ENCODE results near the gene ZBTB12. TPM values are rescaled to one million over a fixed set of nuclear protein-coding genes. Genes with fewer than 3 reads are reported as not detected.
A peak's percentile ranks its signal among the peaks of the same experiment; 100 is the strongest.

Gene ZBTB12
- total and polyA plus RNA-seq, 2 of the 13 experiments (the other 11 are each of a cell fraction or from before 2014, with no cell fraction given), result 4.8 to 6.0 TPM

GRCh38 chr6:31948306-31948705 is 46.4 kb upstream of the ZBTB12 start (continued):
- TF ChIP-seq TIGD3 (CRISPR knock-in tag; IDR thresholded peaks at IDR 0.05; ENCODE audit: borderline replicate concordance) (no peak), PITX1 (CRISPR knock-in tag; IDR thresholded peaks at IDR 0.05) (no peak), MBNL3 (CRISPR knock-in tag; conservative IDR thresholded peaks at IDR 0.05) (no peak), ZFP41 (CRISPR knock-in tag; IDR thresholded peaks at IDR 0.05; ENCODE audit: borderline replicate concordance) (no peak), TBX3 (IDR thresholded peaks at IDR 0.05; ENCODE audit: borderline replicate concordance) (no peak), MLX (CRISPR knock-in tag; IDR thresholded peaks at IDR 0.05) (no peak), ZBTB1 (CRISPR knock-in tag; IDR thresholded peaks at IDR 0.05; ENCODE audit: borderline replicate concordance) (no peak), CREBL2 (CRISPR knock-in tag; IDR thresholded peaks at IDR 0.05; ENCODE audit: borderline replicate concordance) (no peak)

GRCh38 chr6:31947864-31948263 is 46.0 kb upstream of the ZBTB12 start:
- Histone ChIP-seq H3K9ac (ENCODE audit: insufficient read depth, low read depth, low read length) (peak overlapping the region; percentile 91; the same call in 1 of the 2 replicates), H3K4me1 (ENCODE audit: insufficient read depth, low read length) (peaks cover 71% of the 10 kb centered on the region), H3K36me3 (replicated peaks in 1 of 2; ENCODE audit: control insufficient read depth in 1 of 2, insufficient read depth in 2 of 2, low read length in 2 of 2) (peaks cover 21 to 74% of the 10 kb centered on the region in 2 experiments), H3K27me3 (ENCODE audit: control insufficient read depth in 1 of 2, insufficient read depth in 2 of 2, low read length in 2 of 2) (no peaks in the 10 kb centered on the region; a peak in 1 of 5 replicates), H3K27ac (ENCODE audit: extremely low read length, insufficient read depth, low read length) (peak overlapping the region; percentile 4), H3K9me3 (ENCODE audit: low read length) (no peaks in the 10 kb centered on the region), H4K20me1 (ENCODE audit: insufficient read depth, low read length) (no peaks in the 10 kb centered on the region), H2AFZ (ENCODE audit: low read length) (no peak overlapping the region), H3K79me2 (ENCODE audit: insufficient read depth, low read length) (peaks cover 22% of the 10 kb centered on the region), H3K4me3 (replicated peaks in 1 of 3; ENCODE audit: insufficient read depth in 1 of 3, low read depth in 2 of 3, low read length in 3 of 3) (0 out of 6 replicates have a peak overlapping the region, but pooled peaks of 1 of the 3 experiments have one; percentile 90), H3K4me2 (ENCODE audit: low read depth, low read length) (peak overlapping the region; percentile 98)
- FAIRE-seq (no peak), ATAC-seq (no peak), DNase-seq (ENCODE audit: low spot score) (no peak)
- BruUV-seq (replicated peaks), result no TSS peak
- intact Hi-C loops (cut with micrococcal nuclease; ENCODE audit: unreplicated experiment), result no loop called here
- WGBS (ENCODE audit: low lambda C conversion rate), result 100% methylated on average over 4 of the region's 4 CpGs
- ChIA-PET POLR2A (interaction anchor here (1.4 to 6.3 kb wide), 3 partner anchors 19 to 50 kb away, joined by 5 to 69 read pairs (median 6); partner anchors contain the start of gene ZBTB12), CTCF (ENCODE audit: low intra/inter-chr PET ratio, low total read pairs) (no interaction called here)
- in situ Hi-C loops (cut with HindIII; ENCODE audit: extremely low pct_ligation_motif_present, low pct_unique_long_range_greater_than_20kb), result loop anchor here (5.0 kb wide), 1 partner anchor 46 kb away; the partner anchor contains the start of gene ZBTB12
- TF ChIP-seq SNAPC2 (CRISPR knock-in tag; IDR thresholded peaks at IDR 0.05) (no peak), ZMYM2 (CRISPR knock-in tag; IDR thresholded peaks at IDR 0.05) (no peak), RNF219 (CRISPR knock-in tag; IDR thresholded peaks at IDR 0.05) (peak; percentile 66; the same call in 1 of the 2 replicates), GLI4 (CRISPR knock-in tag; IDR thresholded peaks at IDR 0.05; ENCODE audit: borderline replicate concordance) (0 out of 2 replicates have a peak, but pooled peaks have one; percentile 42), ZNF274 (CRISPR knock-in tag; IDR thresholded peaks at IDR 0.05) (0 out of 2 replicates have a peak, but pooled peaks have one; percentile 35), BCL6 (CRISPR knock-in tag; IDR thresholded peaks at IDR 0.05) (no peak), HNRNPK (IDR thresholded peaks at IDR 0.05; ENCODE audit: low read depth, low read length, poor library complexity, severe bottlenecking) (no peak), MZF1 (CRISPR knock-in tag; IDR thresholded peaks at IDR 0.05; ENCODE audit: borderline replicate concordance) (no peak), GLMP (CRISPR knock-in tag; IDR thresholded peaks at IDR 0.05; ENCODE audit: borderline replicate concordance) (no peak), ZNF556 (CRISPR knock-in tag; IDR thresholded peaks at IDR 0.05; ENCODE audit: borderline replicate concordance) (no peak)

Measured in HepG2 (cell line).